GM18508 (cell line): Measurements from ENCODE around the gene GBX1.

ENCODE experiments used
- ATAC-seq: cut with Tn5 transposase; IDR thresholded peaks from one replicate; pipeline ENCODE4 v1.9.1; 2021; ENCODE audit warnings: moderate number of reproducible peaks; ENCODE audit not compliant: insufficient read depth, unreplicated experiment

Gene GBX1

GRCh38 chr7:151130741-151131157 is 36.7 kb downstream of the GBX1 start:
- ATAC-seq: no peak

GRCh38 chr7:151129960-151130591 is 37.4 kb downstream of the GBX1 start:
- ATAC-seq: no peak

- no peak for ATAC-seq
Measured at GRCh38 chr7:151129117-151129959, 38.2 kb downstream of the GBX1 start.

GRCh38 chr7:151128716-151129115 is 38.8 kb downstream of the GBX1 start:
- ATAC-seq: no peak

- ATAC-seq: no peak
Measured at GRCh38 chr7:151128144-151128543, 39.4 kb downstream of the GBX1 start.

- ATAC-seq: no peak
Measured at GRCh38 chr7:151126491-151127137, 40.9 kb downstream of the GBX1 start.

- ATAC-seq: no peak
Measured at GRCh38 chr7:151125846-151126481, 41.5 kb downstream of the GBX1 start.

GRCh38 chr7:151125470-151125845 is 42.0 kb downstream of the GBX1 start:
- no peak for ATAC-seq

- no peak for ATAC-seq
Measured at GRCh38 chr7:151124899-151125399, 42.5 kb downstream of the GBX1 start.

GRCh38 chr7:151124481-151124880 is 43.0 kb downstream of the GBX1 start:
- ATAC-seq: no peak

- no peak for ATAC-seq
Measured at GRCh38 chr7:151123822-151124464, 43.6 kb downstream of the GBX1 start.

GRCh38 chr7:151123158-151123821 is 44.2 kb downstream of the GBX1 start:
- ATAC-seq: no peak

- ATAC-seq: no peak
Measured at GRCh38 chr7:151122796-151123157, 44.7 kb downstream of the GBX1 start.

GRCh38 chr7:151122276-151122675 is 45.2 kb downstream of the GBX1 start:
- no peak for ATAC-seq

- ATAC-seq: no peak
Measured at GRCh38 chr7:151121380-151122170, 45.9 kb downstream of the GBX1 start.

GRCh38 chr7:151120896-151121295 is 46.6 kb downstream of the GBX1 start:
- ATAC-seq: no peak

GRCh38 chr7:151119902-151120301 is 47.6 kb downstream of the GBX1 start:
- no peak for ATAC-seq

GRCh38 chr7:151119055-151119415 is 48.5 kb downstream of the GBX1 start:
- no peak for ATAC-seq
